ENCODE measurements around the gene TBCA. TPM values are rescaled to one million over a fixed set of nuclear protein-coding genes. Genes with fewer than 3 reads are reported as not detected.

TBCA gene
- total RNA-seq, 2 donors from 2014 or later: 70.0 TPM

DNA sequence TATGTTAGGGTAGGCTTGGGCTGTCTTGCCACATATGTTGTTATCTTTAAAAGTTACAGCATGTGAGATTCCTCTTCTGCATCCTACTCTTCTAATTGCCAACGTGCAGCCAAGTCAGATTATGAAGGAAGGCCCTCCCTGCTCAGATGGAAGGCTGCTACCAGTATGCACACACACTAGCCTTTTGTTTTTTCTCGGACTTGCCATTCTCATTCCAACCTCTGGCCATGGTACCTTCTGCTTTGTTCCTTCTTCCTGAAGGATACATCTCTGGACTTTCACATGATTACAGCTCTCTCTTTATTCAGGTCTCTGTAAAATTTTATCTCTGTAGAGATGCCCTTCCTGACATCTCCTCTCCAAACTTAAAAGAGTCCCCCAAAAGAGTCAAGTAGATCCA is 124.8 kb downstream of the TBCA start:
- no peak overlapping the region for H3K4me3 ChIP-seq
- H3K4me1 ChIP-seq (ENCODE audit: control insufficient read depth in 1 of 2, low read depth in 2 of 2): no peaks in the 10 kb centered on the region
- no peaks in the 10 kb centered on the region for H3K36me3 ChIP-seq
- ATAC-seq (ENCODE audit: insufficient number of reproducible peaks, low FRiP score, low read depth) (no peak), DNase-seq (ENCODE audit: low spot score) (no peak)
- no peaks in the 10 kb centered on the region for H3K27me3 ChIP-seq (replicated peaks; ENCODE audit: insufficient read depth)
- TF ChIP-seq, protein P1, sequence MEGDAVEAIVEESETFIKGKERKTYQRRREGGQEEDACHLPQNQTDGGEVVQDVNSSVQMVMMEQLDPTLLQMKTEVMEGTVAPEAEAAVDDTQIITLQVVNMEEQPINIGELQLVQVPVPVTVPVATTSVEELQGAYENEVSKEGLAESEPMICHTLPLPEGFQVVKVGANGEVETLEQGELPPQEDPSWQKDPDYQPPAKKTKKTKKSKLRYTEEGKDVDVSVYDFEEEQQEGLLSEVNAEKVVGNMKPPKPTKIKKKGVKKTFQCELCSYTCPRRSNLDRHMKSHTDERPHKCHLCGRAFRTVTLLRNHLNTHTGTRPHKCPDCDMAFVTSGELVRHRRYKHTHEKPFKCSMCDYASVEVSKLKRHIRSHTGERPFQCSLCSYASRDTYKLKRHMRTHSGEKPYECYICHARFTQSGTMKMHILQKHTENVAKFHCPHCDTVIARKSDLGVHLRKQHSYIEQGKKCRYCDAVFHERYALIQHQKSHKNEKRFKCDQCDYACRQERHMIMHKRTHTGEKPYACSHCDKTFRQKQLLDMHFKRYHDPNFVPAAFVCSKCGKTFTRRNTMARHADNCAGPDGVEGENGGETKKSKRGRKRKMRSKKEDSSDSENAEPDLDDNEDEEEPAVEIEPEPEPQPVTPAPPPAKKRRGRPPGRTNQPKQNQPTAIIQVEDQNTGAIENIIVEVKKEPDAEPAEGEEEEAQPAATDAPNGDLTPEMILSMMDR (IDR thresholded peaks at IDR 0.05): no peak
- H3K27ac ChIP-seq: no peak overlapping the region
- no peaks in the 10 kb centered on the region for H3K9me3 ChIP-seq

DNA sequence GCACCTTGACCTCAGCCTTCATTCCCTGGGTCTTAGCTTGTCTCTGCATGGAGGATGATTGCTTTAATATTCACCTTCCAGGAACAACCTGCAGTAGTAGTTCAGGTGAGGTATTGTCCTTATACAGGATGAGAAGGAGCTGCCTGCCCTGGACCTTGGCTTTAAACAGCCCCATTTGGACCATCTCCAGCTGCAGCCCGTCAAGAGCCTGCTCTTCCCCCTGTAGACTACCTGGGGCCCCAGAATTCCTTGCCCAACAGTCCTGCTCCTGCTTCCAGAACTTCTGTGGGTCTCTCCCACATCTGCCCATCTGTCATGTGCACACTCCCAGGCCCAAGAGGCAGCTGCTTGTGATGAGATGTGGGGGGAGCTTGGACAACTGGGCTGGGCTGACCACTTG is 125.5 kb downstream of the TBCA start:
- H3K36me3 ChIP-seq: no peaks in the 10 kb centered on the region
- DNase-seq (ENCODE audit: low spot score) (no peak), ATAC-seq (ENCODE audit: insufficient number of reproducible peaks, low FRiP score, low read depth) (no peak)

DNA sequence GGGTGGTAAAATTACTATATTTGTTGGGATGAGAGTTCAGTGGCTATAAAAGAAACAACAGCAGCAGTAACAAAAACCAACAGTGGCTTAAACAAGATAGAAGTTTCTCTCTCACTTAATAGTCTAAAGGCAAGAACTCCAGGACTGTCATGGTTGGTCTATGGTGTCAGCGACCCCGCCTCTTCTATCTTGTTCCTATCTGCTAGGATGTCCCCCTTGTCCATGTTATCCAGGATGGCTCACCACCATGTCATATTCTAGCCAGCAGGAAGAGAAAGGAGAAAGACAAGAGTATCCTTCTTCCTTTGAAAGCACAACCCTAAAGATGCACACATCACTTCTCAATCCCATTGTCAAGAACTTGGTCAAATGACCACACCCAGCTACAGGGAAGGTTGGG is 126.4 kb downstream of the TBCA start:
- DNase-seq (ENCODE audit: low spot score): no peak
- H3K36me3 ChIP-seq: no peaks in the 10 kb centered on the region
- ATAC-seq (ENCODE audit: insufficient number of reproducible peaks, low FRiP score, low read depth): no peak
- H3K9me3 ChIP-seq: no peaks in the 10 kb centered on the region
- TF ChIP-seq, protein P1 (IDR thresholded peaks at IDR 0.05): no peak
- no peaks in the 10 kb centered on the region for H3K27me3 ChIP-seq (replicated peaks; ENCODE audit: insufficient read depth)
- H3K4me3 ChIP-seq: no peak overlapping the region
- peaks cover 1 to 2% of the 10 kb centered on the region in 2 donors for H3K4me1 ChIP-seq (ENCODE audit: control insufficient read depth in 1 of 2, low read depth in 2 of 2)
- no peak overlapping the region for H3K27ac ChIP-seq

More for the DNA sequence above, 125.5 kb downstream of the TBCA start:
- Histone ChIP-seq H3K4me3 (no peak overlapping the region), H3K27ac (no peak overlapping the region), H3K9me3 (no peaks in the 10 kb centered on the region), H3K4me1 (ENCODE audit: control insufficient read depth in 1 of 2, low read depth in 2 of 2) (no peaks in the 10 kb centered on the region), H3K27me3 (replicated peaks; ENCODE audit: insufficient read depth) (no peaks in the 10 kb centered on the region)
- TF ChIP-seq, protein P1 (IDR thresholded peaks at IDR 0.05): no peak

DNA sequence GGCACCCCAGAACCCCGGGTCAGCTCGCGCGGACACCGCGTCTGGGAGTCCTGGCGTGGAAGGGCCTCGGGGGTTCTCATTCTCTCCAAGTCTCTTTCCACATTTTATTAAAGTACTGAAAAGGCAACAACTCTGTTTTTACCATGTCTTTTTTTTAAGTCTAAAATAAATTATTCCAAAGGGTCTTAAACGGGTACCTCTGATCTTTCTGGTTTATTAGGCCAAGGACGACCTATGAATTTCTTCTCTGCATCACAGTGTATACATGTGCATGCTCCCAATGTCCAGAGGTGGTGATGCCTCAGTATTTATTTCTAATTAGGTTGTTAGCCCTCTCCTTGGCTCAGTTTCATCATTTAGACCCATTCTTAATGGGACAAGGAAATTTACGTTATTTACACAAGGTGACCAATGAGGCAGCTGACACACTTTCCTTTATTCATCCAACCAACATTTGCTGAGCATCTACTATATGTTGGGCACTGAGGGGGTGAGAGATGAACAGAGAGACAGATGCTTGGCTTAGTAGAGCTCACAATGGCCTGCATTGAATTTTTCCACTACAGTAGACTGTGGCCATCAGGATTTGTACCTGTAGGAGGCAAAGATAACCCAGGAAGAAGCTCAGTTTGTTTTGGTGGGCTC is 130.0 kb downstream of the TBCA start:
- no peak overlapping the region for H3K4me3 ChIP-seq
- peaks cover 3 to 9% of the 10 kb centered on the region in 2 donors for H3K4me1 ChIP-seq (ENCODE audit: control insufficient read depth in 1 of 2, low read depth in 2 of 2)
- no peaks in the 10 kb centered on the region for H3K36me3 ChIP-seq
- TF ChIP-seq, protein P1 (IDR thresholded peaks at IDR 0.05): no peak
- no peaks in the 10 kb centered on the region for H3K9me3 ChIP-seq
- DNase-seq (ENCODE audit: low spot score) (no peak), ATAC-seq (ENCODE audit: insufficient number of reproducible peaks, low FRiP score, low read depth) (no peak)
- no peak overlapping the region for H3K27ac ChIP-seq
- H3K27me3 ChIP-seq (replicated peaks; ENCODE audit: insufficient read depth): peaks cover 14% of the 10 kb centered on the region

DNA sequence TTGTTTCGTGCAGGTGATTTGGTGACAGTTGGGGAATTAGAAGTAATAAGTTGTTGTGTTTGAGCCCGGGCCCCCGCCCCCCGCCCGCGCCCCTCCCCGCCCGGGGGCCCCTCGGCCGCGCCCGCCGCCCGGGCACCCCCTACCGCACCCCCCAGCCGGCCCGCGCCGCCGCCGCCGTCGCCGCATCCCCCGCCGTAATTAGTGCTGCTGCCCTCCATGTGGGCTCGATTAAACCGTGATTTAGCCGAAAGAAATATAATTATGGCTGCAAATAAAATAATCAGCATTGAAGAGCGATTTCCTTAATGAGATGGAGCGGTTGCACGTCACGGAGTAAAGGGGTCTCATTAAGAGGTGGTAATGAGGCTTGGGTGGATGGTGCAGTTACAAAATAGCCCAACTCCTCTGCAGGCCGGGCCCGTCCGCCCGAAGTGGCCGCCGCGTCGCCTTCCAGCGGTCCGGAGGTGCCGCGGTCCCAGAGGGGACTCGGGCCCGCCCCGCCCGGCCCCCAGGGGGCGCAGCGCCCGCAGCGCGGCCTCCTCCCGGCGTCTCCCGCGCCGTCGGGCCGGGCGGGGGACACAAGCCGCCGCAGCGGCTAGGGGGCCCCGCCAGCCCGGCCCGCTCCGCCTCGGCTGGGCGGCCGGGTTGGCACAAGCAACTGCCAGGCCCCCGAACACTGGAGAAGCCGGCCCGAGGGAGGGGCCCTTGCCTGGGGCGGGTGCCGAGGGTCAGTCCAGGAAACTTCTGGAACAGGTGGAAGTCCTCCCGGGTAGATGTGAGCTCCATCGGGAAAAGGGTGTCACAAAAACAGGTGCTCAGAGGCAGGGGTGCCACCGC is 130.8 kb downstream of the TBCA start:
- Histone ChIP-seq H3K27ac (no peak overlapping the region), H3K27me3 (replicated peaks; ENCODE audit: insufficient read depth) (peaks cover 22% of the 10 kb centered on the region), H3K4me3 (peak overlapping the region; percentile 53), H3K9me3 (no peaks in the 10 kb centered on the region), H3K36me3 (no peaks in the 10 kb centered on the region), H3K4me1 (ENCODE audit: control insufficient read depth in 1 of 2, low read depth in 2 of 2) (peaks cover 7 to 14% of the 10 kb centered on the region in 2 donors)
- TF ChIP-seq, protein P1 (IDR thresholded peaks at IDR 0.05): peak; percentile 19
- ATAC-seq (ENCODE audit: insufficient number of reproducible peaks, low FRiP score, low read depth) (no peak), DNase-seq (ENCODE audit: low spot score) (no peak)
